H1 (cell line): ENCODE data around the gene SYT2. TPM values are rescaled to one million over a fixed set of nuclear protein-coding genes. Genes with fewer than 3 reads are reported as not detected.

Experiments used
- ATF3 ChIP-seq: IDR thresholded peaks from 2 replicates; pipeline ENCODE4 v1.6.1; 2011; ENCODE audit warnings: low read depth, mild to moderate bottlenecking, low read length; ENCODE audit not compliant: insufficient read depth
- CTCF ChIP-seq, 3 experiments: IDR thresholded peaks; 1 replicate in 2 of 3; 2 replicates in 1 of 3; pipeline versions ENCODE4 v1.5.1 to v1.6.1; 2011; ENCODE audit warnings: low read length in 3 of 3, mild to moderate bottlenecking in 3 of 3, inconsistent platforms in 2 of 3, low read depth in 1 of 3, moderate library complexity in 1 of 3; ENCODE audit not compliant: insufficient read depth in 1 of 3; ENCODE audit errors: control extremely low read depth in 1 of 3
- GABPA ChIP-seq: IDR thresholded peaks from 2 replicates; pipeline ENCODE4 v1.6.1; 2011; ENCODE audit warnings: mild to moderate bottlenecking, low read length, moderate library complexity, borderline replicate concordance; ENCODE audit not compliant: insufficient read depth
- KDM1A ChIP-seq: fragments of 200-600, 300-600 bp; sonication (generic); IDR thresholded peaks from 2 replicates; pipeline ENCODE4 v1.7.1; 2016; ENCODE audit warnings: mild to moderate bottlenecking, low read length, borderline replicate concordance
- KDM5A ChIP-seq: fragments of 200-600 bp; IDR thresholded peaks from 2 replicates; pipeline ENCODE4 v1.7.1; 2012; ENCODE audit warnings: mild to moderate bottlenecking, low read length, inconsistent platforms, mixed read lengths
- polyA plus RNA-seq, 7 experiments: library from polyadenylated mRNA; depleted of rRNA in 3 of 7; stranded (reverse) in 5 of 7; unstranded in 2 of 7; fragments of >200 nt in 5 of 7; fragments of 200-250 nt in 2 of 7; gene quantifications; 1 replicate in 5 of 7; 2 replicates in 1 of 7; 4 replicates in 1 of 7; pipeline versions ENCODE4 v1.2.1 to v1.2.3, GENCODE V29; 2011 to 2013; ENCODE audit warnings: missing spikeins in 2 of 7, mixed read lengths in 2 of 7
- total RNA-seq: library from RNA; stranded (reverse); fragmentation: NEBNext Ultra II Directional; extraction: Animal tissue kit (Norgen Biotek cat#: 25700); gene quantifications from 2 replicates; pipeline ENCODE4 v1.2.1, GENCODE V29; 2021

SYT2 gene
- total and polyA plus RNA-seq, 2 of the 8 experiments (the other 6 are each of a cell fraction or from before 2014, with no cell fraction given) = 2.8 to 11.0 TPM

GRCh38 chr1:202577381-202577780 lies 132.9 kb downstream of the SYT2 start (continued):
- no peak for TF ChIP-seq CTCF (IDR thresholded peaks at IDR 0.05; ENCODE audit: control extremely low read depth in 1 of 3, insufficient read depth in 1 of 3, low read depth in 1 of 3, low read length in 3 of 3)
- no peak for TF ChIP-seq KDM1A
- no peak for TF ChIP-seq GABPA
- TF ChIP-seq KDM5A = no peak
- TF ChIP-seq ATF3 = no peak
